Lung (tissue), 12 donors: Measurements from ENCODE around the gene DDX31. TPM values are rescaled to one million over a fixed set of nuclear protein-coding genes. Genes with fewer than 3 reads are reported as not detected.

Experiments
- ATAC-seq: fragments of 200-7000 bp; cut with Tn5 transposase; one replicate; pipeline ENCODE4 v1.9.1; 2020; ENCODE audit warnings: moderate number of reproducible peaks; ENCODE audit not compliant: insufficient read depth, low FRiP score
- DNase-seq, 3 donors: peaks; one replicate each; pipeline ENCODE4 v3.0.0-alpha.2; 2013 to 2017
- H3K27ac ChIP-seq, 2 donors: one replicate each; pipeline ENCODE4 v1.5.1; 2013; ENCODE audit warnings: mild to moderate bottlenecking in 2 of 2, moderate library complexity in 2 of 2, control low read depth in 1 of 2, inconsistent platforms in 1 of 2, low read depth in 1 of 2, low read length in 1 of 2
- H3K27me3 ChIP-seq, 3 donors: one replicate each; pipeline ENCODE4 v1.5.1; 2013; ENCODE audit warnings: low read length in 2 of 3; ENCODE audit not compliant: control insufficient read depth in 3 of 3, insufficient read depth in 3 of 3
- H3K36me3 ChIP-seq, 4 donors: one replicate each; pipeline ENCODE4 v1.5.1; 2013; ENCODE audit warnings: low read length in 4 of 4, mild to moderate bottlenecking in 1 of 4, moderate library complexity in 1 of 4; ENCODE audit not compliant: control insufficient read depth in 4 of 4, insufficient read depth in 4 of 4
- H3K4me1 ChIP-seq, 5 donors: one replicate each; pipeline ENCODE4 v1.5.1; 2013; ENCODE audit warnings: low read length in 5 of 5, mild to moderate bottlenecking in 2 of 5, moderate library complexity in 1 of 5; ENCODE audit not compliant: control insufficient read depth in 5 of 5, insufficient read depth in 5 of 5
- H3K4me3 ChIP-seq: one replicate; pipeline ENCODE4 v1.5.1; 2013; ENCODE audit warnings: mild to moderate bottlenecking, control low read depth, moderate library complexity
- H3K9ac ChIP-seq, 2 donors: one replicate each; pipeline ENCODE4 v1.5.1; 2013; ENCODE audit warnings: low read length in 2 of 2, control low read depth in 1 of 2; ENCODE audit not compliant: insufficient read depth in 1 of 2
- H3K9me3 ChIP-seq, 4 donors: one replicate each; pipeline ENCODE4 v1.5.1; 2013; ENCODE audit warnings: low read length in 3 of 4, mild to moderate bottlenecking in 1 of 4, moderate library complexity in 1 of 4; ENCODE audit not compliant: control insufficient read depth in 4 of 4, insufficient read depth in 3 of 4
- WGBS, 2 donors: extraction: QIAGEN DNeasy Blood & Tissue Kit; methylation state at CpG; one replicate each; pipeline ENCODE4 v1.1.7; 2013; 5-methylcytosine and 5-hydroxymethylcytosine counted together
- polyA plus RNA-seq, 2 donors: library from polyadenylated mRNA; stranded (reverse); fragments of 200-250 nt; gene quantifications; one replicate each; pipeline ENCODE4 v1.2.1, GENCODE V29; 2013
- total RNA-seq, 2 donors: library from RNA; depleted of rRNA in 1 of 2; stranded (reverse); fragments of >200 nt in 1 of 2; gene quantifications; one replicate each; pipeline ENCODE4 v1.2.1, GENCODE V29; 2014 to 2021
- TF ChIP-seq, protein P1 (sequence below): IDR thresholded peaks from 2 replicates; pipeline ENCODE4 v1.5.1; 2012; ENCODE audit warnings: mild to moderate bottlenecking; ENCODE audit errors: control extremely low read depth, extremely low read depth
- donor health status: control.
- donor health status: control.
- donor health status: Bipolar disorder and iron deficiency.
- donor health status: healthy.
- donor health status: DM: yes; HTN: yes; CAD: no.

DDX31 gene
- total and polyA plus RNA-seq, 4 donors, result 8.1 to 14.8 (median 11.7) TPM

DNA sequence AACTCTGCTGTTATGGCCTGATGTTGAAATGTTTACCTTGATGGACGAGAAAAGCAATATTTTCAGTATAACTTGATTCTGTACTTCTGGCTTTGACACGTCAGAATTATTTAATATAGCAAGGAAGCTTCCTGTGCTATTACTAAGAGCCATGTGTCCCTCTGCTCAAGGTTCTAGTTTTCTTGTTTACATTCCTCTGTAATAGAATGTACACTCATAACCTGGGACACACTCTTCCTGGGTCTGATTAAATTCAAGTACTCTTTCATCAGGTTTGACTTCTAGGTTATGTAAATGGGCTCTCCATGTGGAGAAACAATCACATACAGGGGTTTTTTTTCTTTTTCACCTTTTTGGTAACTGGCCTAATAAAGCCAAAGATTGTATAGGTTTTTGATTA, 33.6 kb upstream of the DDX31 start:
- WGBS, 2 donors, result 25 to 62% methylated on average over 2 of the region's 2 CpGs
- Histone ChIP-seq H3K36me3 (no peaks in the 10 kb centered on the region), H3K4me1 (peaks cover 0 to 11% (median 1%) of the 10 kb centered on the region in 5 donors), H3K9me3 (peaks cover 0 to under 1% (median 0%) of the 10 kb centered on the region in 4 donors), H3K27me3 (peaks cover 0 to 2% (median 0%) of the 10 kb centered on the region in 3 donors), H3K27ac (no peak overlapping the region), H3K9ac (no peak overlapping the region), H3K4me3 (no peak overlapping the region)
- ATAC-seq (peak; percentile 65), DNase-seq (peak in 1 of 3 donors; percentile 11)
- TF ChIP-seq, protein P1, sequence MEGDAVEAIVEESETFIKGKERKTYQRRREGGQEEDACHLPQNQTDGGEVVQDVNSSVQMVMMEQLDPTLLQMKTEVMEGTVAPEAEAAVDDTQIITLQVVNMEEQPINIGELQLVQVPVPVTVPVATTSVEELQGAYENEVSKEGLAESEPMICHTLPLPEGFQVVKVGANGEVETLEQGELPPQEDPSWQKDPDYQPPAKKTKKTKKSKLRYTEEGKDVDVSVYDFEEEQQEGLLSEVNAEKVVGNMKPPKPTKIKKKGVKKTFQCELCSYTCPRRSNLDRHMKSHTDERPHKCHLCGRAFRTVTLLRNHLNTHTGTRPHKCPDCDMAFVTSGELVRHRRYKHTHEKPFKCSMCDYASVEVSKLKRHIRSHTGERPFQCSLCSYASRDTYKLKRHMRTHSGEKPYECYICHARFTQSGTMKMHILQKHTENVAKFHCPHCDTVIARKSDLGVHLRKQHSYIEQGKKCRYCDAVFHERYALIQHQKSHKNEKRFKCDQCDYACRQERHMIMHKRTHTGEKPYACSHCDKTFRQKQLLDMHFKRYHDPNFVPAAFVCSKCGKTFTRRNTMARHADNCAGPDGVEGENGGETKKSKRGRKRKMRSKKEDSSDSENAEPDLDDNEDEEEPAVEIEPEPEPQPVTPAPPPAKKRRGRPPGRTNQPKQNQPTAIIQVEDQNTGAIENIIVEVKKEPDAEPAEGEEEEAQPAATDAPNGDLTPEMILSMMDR, result no peak

DNA sequence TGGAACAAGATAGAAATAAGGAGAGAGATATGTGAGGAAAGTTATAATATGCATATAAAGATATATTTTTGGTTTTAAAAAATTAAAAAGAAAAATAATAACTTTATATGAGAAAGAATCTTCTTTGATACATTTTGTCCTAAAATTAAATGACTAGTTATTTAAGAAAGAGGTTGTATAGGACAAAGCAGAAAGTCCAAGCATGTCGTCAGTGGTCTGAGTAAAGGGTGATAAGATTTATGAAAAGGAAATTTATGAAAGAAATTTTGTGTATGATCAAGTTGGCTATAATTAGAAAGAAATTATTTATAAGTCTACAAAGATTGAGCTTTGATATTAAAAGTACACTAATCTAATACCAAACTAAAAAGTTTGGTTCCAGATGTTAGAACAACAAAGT, 32.5 kb upstream of the DDX31 start:
- peaks cover 0 to 7% (median 1%) of the 10 kb centered on the region in 4 donors for H3K9me3 ChIP-seq
- 2 to 55% methylated on average over 1 of the region's 1 CpG for WGBS, 2 donors
- H3K27ac ChIP-seq, result no peak overlapping the region

DNA sequence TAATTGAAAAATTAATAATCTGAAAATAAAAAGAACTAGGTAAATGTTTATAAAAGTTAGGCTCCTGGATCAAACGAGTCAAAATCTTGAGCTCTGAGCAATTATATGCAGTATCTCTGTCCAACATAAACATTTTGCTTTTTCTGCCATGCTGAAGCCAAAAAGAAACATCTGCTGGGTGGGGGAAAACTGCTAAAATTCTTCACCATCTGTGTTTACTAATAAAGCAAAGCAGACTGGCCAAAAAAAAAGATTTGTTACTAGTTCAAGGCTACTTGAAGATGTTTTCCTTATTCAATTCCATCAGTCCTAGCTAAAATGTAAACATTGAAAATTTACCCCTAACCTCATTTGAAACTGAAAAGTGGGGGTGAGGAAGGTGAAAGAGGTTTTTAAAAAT, 30.2 kb upstream of the DDX31 start:
- ATAC-seq (no peak), DNase-seq (peak; percentile 63 to 94 (median 91))
- peaks cover 0 to 11% (median 1%) of the 10 kb centered on the region in 5 donors for H3K4me1 ChIP-seq
- H3K9ac ChIP-seq, result no peak overlapping the region
- H3K36me3 ChIP-seq, result no peaks in the 10 kb centered on the region
- no peak overlapping the region for H3K27ac ChIP-seq
- H3K9me3 ChIP-seq, result peaks cover 0 to 7% (median 2%) of the 10 kb centered on the region in 4 donors
- TF ChIP-seq, protein P1, result no peak
- H3K4me3 ChIP-seq, result no peak overlapping the region
- H3K27me3 ChIP-seq, result no peaks in the 10 kb centered on the region
- WGBS, 2 donors, result 31 to 65% methylated on average over 1 of the region's 1 CpG

More for the DNA sequence above, 32.5 kb upstream of the DDX31 start:
- Histone ChIP-seq H3K36me3 (no peaks in the 10 kb centered on the region), H3K4me3 (no peak overlapping the region), H3K4me1 (peaks cover 0 to 11% (median 1%) of the 10 kb centered on the region in 5 donors), H3K27me3 (peaks cover 0 to 2% (median 0%) of the 10 kb centered on the region in 3 donors), H3K9ac (no peak overlapping the region)
- ATAC-seq (no peak), DNase-seq (no peak)
- TF ChIP-seq, protein P1, result no peak

DNA sequence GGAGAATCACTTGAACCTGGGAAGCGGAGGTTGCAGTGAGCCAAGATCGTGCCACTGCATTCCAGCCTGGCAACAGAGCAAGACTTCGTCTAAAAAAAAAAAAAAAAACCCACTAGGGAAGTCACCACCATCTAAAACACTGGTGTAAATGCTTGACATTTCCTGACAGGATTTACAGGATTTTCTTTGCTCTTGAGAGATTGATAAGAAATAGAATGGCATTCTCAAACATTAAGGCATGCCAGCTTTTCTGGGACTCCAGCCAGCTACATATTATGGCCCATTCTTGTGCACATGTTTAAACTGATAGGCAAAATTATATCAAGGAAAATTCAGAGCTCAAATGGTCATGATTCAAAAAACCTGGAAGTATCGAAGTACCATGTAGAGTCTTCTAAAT, 29.2 kb upstream of the DDX31 start:
- no peaks in the 10 kb centered on the region for H3K36me3 ChIP-seq
- no peak overlapping the region for H3K4me3 ChIP-seq
- H3K9ac ChIP-seq, result no peak overlapping the region
- H3K27me3 ChIP-seq, result no peaks in the 10 kb centered on the region
- ATAC-seq (no peak), DNase-seq (peak; percentile 68 to 89 (median 82))
- TF ChIP-seq, protein P1, result no peak
- H3K27ac ChIP-seq, result no peak overlapping the region
- WGBS, 2 donors, result 22 to 55% methylated on average over 4 of the region's 4 CpGs
- H3K4me1 ChIP-seq, result peaks cover 0 to 11% (median 1%) of the 10 kb centered on the region in 5 donors
- H3K9me3 ChIP-seq, result peaks cover 0 to 7% (median 2%) of the 10 kb centered on the region in 4 donors
